HG03025 (cell line): ENCODE results near the gene MGAT2.
"Not testable (repeated sequence)": the region's sequence is repeated elsewhere in the genome, so short reads cannot be mapped to it uniquely, and the experiment has no call there.

ENCODE experiments used
- ATAC-seq: cut with Tn5 transposase; IDR thresholded peaks from one replicate; pipeline ENCODE4 v1.9.1; 2021; ENCODE audit warnings: mild to moderate bottlenecking, moderate library complexity; ENCODE audit not compliant: unreplicated experiment, low FRiP score

Gene MGAT2

DNA sequence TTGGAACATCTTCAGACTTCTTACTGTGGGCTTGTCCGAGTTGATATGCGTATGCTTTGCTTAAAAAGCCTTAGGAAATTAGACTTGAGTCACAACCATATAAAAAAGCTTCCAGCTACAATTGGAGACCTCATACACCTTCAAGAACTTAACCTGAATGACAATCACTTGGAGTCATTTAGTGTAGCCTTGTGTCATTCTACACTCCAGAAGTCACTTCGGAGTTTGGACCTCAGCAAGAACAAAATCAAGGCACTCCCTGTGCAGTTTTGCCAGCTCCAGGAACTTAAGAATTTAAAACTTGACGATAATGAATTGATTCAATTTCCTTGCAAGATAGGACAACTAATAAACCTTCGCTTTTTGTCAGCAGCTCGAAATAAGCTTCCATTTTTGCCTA is 13.0 kb upstream of the MGAT2 start:
- ATAC-seq, result no peak

DNA sequence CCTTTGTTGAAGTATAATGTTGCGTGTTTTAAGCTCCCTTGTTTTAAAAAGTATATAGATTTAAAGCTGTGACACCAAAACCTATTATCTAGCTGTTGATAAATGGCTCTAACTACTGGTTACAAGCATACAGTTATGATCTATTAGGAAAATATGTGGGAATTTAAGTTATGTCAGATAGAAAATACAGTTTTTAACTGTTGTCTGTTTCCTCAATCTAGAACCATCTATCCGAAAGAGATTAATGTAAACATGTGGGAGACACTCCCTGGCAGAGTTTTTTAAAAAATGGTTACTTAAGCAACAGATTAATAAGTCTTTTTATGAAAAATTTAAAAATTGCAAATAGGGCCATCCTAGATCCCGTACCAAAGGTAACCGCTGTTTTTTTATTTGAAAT is 8.3 kb upstream of the MGAT2 start:
- ATAC-seq, result no peak

DNA sequence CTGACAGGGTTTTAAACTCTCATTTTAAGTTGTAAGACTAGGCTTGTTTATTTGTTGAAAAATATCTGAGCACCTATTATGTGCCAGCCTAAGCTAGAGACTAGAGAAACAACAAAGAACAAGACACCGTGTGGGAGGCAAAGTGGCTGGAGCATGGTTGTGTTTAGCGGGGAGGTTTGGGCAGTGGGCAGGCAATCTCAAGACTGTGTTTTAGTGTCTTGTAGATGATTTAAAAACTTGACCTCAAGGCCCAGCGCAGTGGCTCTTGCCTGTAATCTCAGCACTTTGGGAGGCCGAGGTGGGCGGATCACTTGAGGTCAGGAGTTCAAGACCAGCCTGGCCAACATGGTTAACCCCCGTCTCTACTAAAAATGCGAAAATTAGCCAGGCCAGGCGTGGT is 7.9 kb upstream of the MGAT2 start:
- no peak for ATAC-seq

DNA sequence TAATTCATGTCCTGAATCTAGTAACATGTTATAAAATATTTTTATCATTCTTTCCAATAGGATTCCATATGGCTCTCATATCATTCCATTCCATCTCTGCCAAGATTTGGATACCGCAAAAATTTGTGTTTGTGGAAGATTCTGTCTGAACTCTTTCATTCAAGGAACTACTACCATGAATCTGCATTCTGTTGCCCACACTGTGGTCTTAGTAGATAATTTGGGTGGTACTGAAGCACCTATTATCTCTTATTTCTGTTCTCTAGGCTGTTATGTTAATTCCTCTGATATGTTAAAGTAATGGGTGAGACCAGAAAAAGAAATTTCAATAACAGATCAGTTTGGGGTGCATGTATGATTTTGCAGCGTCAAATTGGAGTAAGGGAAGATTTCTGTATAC is 6.4 kb upstream of the MGAT2 start:
- no peak for ATAC-seq

DNA sequence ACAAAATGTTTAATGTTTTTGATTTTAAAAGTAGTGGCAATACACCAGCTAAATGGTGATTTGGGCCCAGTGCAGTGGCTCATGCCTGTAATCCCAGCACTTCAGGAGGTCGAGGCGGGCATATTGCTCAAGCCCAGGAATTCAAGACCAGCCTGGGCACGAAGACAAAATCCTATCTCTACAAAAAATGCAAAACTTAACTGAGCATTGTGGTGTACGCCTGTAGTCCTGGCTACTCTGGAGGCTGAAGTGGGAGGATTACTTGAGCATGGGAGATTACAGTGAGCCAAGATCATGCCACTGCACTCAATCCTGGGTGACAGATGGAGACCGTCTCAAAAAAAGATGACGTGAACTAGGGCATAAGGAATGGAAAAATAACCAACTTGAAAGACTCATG is 4.8 kb upstream of the MGAT2 start:
- no peak for ATAC-seq

DNA sequence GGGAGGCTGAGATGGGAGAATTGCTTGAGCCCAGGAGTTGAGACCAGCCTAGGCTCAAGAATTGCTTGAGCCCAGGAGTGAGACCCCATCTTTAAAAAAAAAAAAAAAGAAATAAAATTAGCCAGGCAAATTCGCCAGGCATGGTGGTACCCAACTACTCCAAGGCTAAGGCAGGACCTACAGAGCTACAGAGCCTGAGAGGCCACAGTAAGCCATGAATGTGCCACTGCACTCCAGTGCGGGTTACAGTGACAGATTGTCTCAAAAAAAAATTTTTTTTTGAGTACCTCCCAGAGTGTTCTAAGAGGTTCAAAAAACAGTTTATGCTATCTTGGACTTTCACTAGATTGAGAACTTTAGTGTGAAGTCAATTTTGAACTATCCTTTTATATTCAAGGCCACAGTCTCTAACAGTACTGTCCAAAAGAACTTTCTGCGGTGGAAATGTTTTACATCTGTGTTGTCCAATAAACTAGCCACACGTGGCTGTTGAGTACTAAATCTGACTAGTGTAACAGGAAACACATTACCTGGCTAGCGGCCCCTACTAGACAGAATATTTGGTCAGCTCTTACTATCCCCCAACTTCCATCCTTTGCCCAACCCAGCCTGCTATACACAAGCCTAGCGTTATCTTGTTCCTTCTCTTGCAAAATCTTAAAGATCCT is 2.6 kb upstream of the MGAT2 start:
- no peak for ATAC-seq

DNA sequence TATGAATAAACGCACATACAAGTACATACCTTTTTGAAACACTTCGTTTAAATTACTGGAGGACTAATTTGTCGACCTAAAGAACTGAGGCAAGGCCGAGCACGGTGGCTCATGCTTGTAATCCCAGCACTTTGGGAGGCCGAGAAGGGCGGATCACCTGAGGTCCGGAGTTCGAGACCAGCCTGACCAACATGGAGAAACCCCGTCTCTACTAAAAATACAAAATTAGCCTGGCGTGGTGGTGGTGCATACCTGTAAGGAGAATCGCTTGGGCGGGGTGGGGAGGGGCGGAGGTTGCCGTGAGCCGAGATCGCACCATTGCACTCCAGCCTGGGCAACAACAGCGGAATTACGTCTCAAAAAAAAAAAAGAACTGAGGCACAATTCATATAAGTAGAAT is 1.3 kb upstream of the MGAT2 start:
- ATAC-seq, result not testable (repeated sequence)

DNA sequence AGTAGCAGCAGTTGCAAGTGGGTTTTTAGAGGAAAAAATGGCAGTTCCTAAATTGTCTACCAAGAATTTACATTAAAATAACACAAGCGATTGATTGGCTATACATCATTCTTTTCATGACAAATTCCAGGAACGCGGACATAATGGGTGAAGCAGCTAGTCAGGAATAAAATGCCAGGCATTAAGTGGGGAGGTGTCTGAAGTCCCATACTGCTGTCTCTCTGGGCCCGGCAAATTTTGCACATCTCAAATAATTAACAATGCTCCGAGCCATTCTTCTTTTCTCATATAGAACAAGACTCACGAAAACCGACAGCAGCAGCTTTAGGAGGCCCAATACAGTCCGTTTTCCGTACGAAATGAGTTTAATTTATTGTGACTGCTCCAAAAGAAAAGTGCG is 869 bp upstream of the MGAT2 start:
- no peak for ATAC-seq

DNA sequence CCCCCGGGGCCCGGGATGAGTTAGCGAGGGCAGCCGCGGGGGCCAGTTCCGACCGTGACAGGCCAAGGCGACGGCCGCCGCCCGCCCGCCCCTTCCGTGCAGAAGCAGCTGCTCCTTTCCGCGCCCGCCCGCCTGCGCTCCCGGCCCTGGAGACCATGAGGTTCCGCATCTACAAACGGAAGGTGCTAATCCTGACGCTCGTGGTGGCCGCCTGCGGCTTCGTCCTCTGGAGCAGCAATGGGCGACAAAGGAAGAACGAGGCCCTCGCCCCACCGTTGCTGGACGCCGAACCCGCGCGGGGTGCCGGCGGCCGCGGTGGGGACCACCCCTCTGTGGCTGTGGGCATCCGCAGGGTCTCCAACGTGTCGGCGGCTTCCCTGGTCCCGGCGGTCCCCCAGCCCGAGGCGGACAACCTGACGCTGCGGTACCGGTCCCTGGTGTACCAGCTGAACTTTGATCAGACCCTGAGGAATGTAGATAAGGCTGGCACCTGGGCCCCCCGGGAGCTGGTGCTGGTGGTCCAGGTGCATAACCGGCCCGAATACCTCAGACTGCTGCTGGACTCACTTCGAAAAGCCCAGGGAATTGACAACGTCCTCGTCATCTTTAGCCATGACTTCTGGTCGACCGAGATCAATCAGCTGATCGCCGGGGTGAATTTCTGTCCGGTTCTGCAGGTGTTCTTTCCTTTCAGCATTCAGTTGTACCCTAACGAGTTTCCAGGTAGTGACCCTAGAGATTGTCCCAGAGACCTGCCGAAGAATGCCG is 699 bp downstream of the MGAT2 start:
- peak; percentile 24 for ATAC-seq

DNA sequence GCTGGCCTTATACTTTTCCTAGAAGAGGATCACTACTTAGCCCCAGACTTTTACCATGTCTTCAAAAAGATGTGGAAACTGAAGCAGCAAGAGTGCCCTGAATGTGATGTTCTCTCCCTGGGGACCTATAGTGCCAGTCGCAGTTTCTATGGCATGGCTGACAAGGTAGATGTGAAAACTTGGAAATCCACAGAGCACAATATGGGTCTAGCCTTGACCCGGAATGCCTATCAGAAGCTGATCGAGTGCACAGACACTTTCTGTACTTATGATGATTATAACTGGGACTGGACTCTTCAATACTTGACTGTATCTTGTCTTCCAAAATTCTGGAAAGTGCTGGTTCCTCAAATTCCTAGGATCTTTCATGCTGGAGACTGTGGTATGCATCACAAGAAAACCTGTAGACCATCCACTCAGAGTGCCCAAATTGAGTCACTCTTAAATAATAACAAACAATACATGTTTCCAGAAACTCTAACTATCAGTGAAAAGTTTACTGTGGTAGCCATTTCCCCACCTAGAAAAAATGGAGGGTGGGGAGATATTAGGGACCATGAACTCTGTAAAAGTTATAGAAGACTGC is 1.5 kb downstream of the MGAT2 start:
- no peak for ATAC-seq

DNA sequence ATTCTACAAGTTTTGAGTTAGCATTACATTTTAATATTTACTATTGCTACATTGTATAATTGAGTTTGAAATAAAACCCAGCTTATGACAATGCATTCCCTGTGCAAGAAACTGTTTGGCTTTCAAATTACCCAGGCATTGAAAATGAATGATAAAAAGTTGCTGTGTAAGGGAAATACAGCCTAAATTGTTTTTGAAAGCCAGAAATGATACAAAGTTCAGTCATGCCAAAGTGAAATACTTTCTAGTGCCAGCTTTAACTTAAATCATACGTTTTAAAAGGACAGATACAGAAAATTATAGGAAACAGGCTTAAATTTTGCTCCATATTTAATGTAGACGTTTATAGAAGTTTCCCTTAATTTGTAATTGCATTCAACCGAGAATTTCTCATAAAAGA is 2.8 kb downstream of the MGAT2 start:
- no peak for ATAC-seq

DNA sequence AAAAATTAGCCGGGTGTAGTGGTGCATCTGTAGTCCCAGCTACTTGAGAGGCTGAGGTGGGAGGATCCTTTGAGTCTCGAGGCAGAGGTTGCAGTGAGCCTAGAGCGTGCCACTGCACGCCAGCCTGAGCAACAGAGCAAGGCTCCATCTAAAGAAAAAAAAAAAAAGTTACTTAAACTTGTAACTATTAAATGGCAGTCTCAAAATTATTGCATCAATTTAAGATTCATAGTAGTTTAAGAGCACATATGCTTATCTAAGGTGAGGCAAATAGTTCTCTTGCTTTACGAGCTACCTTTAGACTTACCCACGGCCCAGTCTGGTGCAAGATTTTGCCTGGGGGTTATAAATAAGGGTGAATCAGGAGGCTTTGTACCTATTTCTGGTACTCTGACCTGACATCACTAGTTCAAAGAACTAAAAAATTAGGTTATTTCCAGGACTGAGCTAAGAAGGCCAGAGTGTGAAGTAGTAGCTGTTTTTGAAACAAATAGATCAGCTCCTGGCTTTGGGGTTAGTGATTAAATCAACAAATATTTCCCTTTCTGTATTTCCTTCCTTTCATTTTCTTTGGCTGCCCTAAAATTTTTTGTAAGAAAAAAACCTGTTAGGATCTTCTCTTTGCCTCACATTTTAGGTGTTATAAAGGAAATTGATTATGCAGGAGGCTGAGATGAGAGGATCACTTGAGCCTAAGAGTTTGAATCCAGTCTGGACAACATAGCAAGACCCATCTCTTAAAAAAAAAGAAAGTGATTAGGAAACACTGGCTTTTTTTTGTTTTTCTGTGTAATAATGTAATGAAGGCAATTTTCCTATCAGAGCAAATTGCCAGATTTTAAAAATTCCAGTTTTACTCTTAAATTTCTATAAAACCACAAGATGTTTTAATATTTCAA is 3.6 kb downstream of the MGAT2 start:
- no peak for ATAC-seq

DNA sequence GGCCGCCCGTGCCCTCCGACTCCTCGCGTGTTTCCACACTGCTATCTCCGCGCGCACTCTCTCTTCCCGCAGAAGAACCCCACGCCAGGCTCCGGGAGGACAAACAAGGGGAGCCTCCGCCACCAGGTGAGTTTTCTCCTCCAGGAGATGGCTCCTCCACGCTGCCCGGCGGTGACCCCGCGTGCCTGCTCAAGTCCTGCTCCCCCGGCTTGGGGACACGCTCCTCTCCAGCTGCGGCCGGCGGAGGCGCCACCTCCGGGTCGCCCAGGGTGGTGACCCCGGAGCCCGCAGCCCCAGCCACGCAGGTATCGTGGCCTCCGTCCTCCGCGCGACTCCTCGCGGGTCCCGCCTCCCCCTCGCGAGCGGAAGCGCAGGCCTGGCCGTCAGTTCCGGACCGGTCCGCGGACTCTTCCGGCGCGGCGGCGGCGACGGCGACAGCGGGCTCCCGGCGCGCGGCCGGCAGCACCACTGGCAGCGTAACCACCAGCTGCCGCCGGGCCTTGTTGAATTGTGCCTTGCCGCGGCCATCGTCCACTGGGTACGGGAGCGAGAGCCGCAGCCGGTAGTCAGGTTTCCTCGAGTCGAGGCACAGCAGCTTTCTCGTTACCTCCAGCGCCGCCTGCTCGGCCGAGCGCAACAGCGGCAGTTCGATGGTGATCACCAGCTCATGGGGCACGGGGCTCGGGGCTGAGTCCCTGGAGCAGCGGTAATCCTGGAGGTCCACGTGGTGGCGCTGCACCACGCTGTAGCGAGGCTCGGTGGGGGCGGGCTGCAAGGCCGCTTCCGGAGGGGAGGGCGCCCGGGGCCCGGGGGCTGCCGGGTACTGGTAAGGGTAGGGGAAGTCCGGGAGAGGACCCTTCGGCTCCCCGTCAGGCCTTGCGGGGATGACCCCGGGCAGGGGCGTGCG is 13.3 kb downstream of the MGAT2 start:
- ATAC-seq, result peak; percentile 76

DNA sequence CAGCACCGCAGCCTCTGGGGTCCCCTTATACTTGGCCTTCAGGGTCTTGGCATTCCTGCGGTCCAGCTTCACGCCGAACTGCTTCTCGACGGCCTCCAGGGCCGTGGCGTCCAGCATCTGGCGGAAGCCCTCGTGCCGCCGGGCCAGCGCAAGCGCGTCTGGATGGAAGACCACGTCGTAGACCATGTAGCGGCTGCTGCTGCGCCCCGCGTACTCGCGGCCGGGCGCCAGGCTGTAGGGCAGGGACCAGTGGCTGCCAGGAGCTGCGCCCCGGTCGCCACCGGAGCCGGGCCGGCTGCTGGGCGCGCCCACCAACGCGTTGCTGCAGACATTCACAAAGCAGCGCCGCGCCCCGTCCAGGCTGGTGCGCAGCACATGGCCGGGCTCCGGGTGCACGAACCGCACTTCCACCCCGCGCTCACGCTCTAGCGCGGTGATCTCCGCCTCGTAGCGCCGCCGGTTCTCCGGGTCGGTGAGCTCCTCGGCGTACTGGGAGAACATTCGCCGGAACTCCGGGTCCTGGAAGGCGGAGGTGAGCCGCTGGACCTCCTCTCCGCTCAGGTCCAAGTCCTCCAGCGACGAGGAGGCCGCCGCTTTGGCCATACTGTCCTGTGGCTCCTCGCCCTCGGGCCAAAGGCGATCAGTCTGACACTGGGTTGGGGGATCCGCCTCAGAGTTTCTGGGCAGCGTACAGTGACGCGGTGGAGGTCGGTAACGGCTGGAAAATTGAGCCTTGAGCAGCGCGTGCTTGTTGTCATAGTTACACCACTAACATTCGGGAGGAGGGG is 14.1 kb downstream of the MGAT2 start, which contains the start of gene DNAAF2:
DNAAF2 (minus strand) TSS at position 698 of the 788 bp plus-strand sequence; CDS start at position 603, 95 bp downstream.
- ATAC-seq, result peak; percentile 22

DNA sequence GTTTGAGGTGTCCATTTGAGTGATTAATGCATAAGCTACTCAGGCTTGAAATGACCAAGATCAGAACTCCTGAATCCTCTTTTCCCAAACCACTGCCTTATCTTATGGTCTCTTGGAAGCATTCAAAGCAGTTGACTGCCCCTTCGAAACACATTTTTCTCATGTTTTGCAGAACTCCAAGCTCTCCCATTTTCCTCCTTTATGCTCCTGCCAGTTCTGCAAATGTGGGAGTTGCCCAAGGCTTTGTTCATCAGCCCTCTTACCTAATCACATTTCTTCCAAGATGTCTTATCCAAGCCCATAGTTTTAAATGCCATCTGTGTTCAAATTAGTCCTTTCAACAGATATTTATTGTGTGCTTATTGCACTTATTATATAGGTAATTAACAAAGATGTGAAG is 16.3 kb downstream of the MGAT2 start:
- ATAC-seq, result no peak

DNA sequence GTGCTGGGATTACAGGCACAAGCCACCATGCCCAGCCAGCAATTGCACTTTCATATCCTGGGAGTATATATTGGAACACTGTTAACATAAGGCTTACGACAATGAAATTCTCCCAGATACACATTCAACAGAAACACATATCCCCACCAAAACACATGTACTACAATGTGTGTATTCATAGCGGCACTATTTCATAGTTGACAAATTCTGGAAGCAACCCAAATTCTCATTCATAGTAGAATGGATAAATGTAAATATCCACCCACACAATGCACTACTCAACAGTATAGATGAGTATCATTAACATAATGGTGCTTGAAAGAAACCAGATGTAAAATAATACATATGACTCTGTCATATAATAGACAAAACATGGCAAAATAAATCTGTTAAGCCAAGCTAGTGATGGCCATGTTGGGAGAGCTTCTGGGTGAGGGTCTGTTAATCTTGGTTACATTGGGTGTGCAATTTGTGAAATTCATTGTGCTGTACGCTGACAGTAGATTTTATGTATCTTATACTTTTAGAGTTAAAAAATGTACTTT is 17.0 kb downstream of the MGAT2 start:
- ATAC-seq, result no peak

DNA sequence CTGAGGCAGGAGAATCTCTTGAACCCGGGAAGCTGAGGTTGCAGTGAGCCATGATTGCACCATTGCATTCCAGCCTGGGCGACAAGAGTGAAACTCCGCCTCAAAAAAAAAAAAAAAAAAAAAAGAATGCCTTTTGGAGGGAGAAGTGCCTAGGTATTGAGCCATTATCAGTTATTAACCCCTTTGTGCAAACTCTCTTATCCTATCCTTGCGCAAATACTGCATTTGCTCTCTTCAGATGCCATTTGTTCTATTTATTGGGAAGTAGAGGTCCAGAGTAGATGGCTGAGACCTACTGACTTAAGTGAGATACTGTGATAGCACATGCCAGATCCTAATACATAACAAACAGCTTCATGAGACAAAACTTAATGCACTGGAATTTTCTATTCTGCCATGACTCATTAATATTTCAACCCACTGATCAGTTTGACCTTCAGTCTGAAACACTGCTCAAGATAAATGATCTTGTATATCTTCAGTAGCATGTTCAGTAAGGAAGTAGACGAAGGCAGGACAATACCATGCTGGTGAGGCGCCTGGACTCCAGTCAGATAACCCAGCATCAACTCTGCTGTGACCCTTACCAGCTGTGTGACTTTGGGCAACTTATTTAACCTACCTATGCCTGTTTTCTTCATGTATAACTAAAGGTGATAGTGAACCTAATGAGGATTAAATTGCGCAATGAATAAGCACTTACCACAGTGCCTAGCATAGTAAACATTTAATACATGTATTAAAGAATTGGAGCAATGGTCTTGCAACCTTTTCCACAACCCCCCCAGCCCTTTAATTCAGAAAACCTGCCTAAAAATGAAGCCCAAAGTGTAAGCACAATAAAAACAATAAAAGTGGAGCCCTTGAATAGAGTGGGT is 20.2 kb downstream of the MGAT2 start:
- no peak for ATAC-seq

DNA sequence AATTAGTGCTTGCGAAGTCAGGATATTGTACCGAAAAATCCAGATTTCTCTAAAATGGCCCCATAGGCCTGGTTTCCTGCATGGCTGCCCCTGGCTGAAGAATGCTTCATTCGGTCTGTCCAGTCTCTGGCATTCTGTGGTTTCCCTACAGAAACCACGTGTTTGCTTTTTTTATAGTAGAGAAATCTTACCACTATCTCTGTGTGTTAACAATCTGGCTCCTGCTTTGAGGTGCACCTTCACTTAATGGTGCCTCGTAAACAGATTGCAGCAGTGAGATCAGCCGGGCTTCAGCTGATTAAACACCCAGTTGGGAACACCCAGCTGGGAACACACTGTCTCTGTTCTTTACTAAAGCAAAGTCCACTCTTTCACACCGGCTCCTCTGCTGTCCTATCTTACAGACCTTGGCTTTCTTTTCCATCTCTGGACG is 21.1 kb downstream of the MGAT2 start:
- ATAC-seq, result no peak
